Endodermal cell (in vitro differentiated cells): ENCODE results near the gene ADAMTS2. TPM values are rescaled to one million over a fixed set of nuclear protein-coding genes. Genes with fewer than 3 reads are reported as not detected.

Source experiments
- DNase-seq: peaks from one replicate; pipeline ENCODE4 v3.0.0-alpha.2; 2017
- H3K27ac ChIP-seq: 2 replicates; pipeline ENCODE4 v1.5.1; 2013; ENCODE audit warnings: mild to moderate bottlenecking, low read depth, low read length, moderate library complexity
- H3K27me3 ChIP-seq: 2 replicates; pipeline ENCODE4 v1.6.1; 2013; ENCODE audit warnings: mild to moderate bottlenecking, low read length, moderate library complexity; ENCODE audit not compliant: insufficient read depth, control insufficient read depth, poor library complexity, severe bottlenecking
- H3K36me3 ChIP-seq: 2 replicates; pipeline ENCODE4 v1.7.0; 2013; ENCODE audit warnings: mild to moderate bottlenecking, low read length, moderate library complexity; ENCODE audit not compliant: control insufficient read depth, insufficient read depth
- H3K4me1 ChIP-seq: one replicate; pipeline ENCODE4 v1.7.0; 2013; ENCODE audit warnings: low read length; ENCODE audit not compliant: control insufficient read depth, insufficient read depth
- H3K4me3 ChIP-seq: 2 replicates; pipeline ENCODE4 v1.5.1; 2013; ENCODE audit warnings: mild to moderate bottlenecking, low read length, moderate library complexity
- H3K9ac ChIP-seq: 2 replicates; pipeline ENCODE4 v1.6.1; 2013; ENCODE audit warnings: mild to moderate bottlenecking, low read length, moderate library complexity; ENCODE audit not compliant: poor library complexity, severe bottlenecking; ENCODE audit errors: extremely low read depth
- H3K9me3 ChIP-seq: 2 replicates; pipeline ENCODE4 v1.6.1; 2013; ENCODE audit warnings: mild to moderate bottlenecking, low read length, moderate library complexity; ENCODE audit not compliant: control insufficient read depth
- H3K27ac Mint-ChIP-seq: 2 replicates; pipeline ENCODE4 v1.8.0; 2020; ENCODE audit warnings: mixed read lengths
- H3K27me3 Mint-ChIP-seq: 2 replicates; pipeline ENCODE4 v1.8.0; 2021; ENCODE audit warnings: mild to moderate bottlenecking, mixed read lengths; ENCODE audit not compliant: insufficient read depth
- H3K36me3 Mint-ChIP-seq: 2 replicates; pipeline ENCODE4 v1.8.0; 2020; ENCODE audit warnings: low read depth, mixed read lengths
- H3K4me1 Mint-ChIP-seq: 2 replicates; pipeline ENCODE4 v1.8.0; 2020; ENCODE audit warnings: mixed read lengths
- H3K4me3 Mint-ChIP-seq: 2 replicates; pipeline ENCODE4 v1.8.0; 2020; ENCODE audit warnings: mild to moderate bottlenecking, moderate library complexity, mixed read lengths
- H3K9me3 Mint-ChIP-seq: 2 replicates; pipeline ENCODE4 v1.8.0; 2020; ENCODE audit warnings: mild to moderate bottlenecking, mixed read lengths
- CTCF ChIP-seq: fragments of 200-600 bp; sonication (generic); conservative IDR thresholded peaks from 2 replicates; pipeline ENCODE4 v1.5.0; 2021; ENCODE audit warnings: antibody characterized with exemption, mild to moderate bottlenecking
- WGBS, 2 experiments: methylation state at CpG; one replicate each; pipeline versions ENCODE4 v1.1.5 to v1.1.7; 2013; ENCODE audit warnings: missing lambda C conversion rate in 2 of 2, mixed read lengths in 1 of 2; ENCODE audit not compliant: insufficient coverage in 1 of 2, insufficient read length in 1 of 2; 5-methylcytosine and 5-hydroxymethylcytosine counted together
- total RNA-seq, 2 donors: library from RNA; stranded (reverse); fragmentation: NEBNext Ultra II Directional in 1 of 2; extraction: Animal tissue kit (Norgen Biotek cat#: 25700) in 1 of 2; gene quantifications; 2 replicates in 1 of 2; 3 replicates in 1 of 2; pipeline ENCODE4 v1.2.1, GENCODE V29; 2021

The ADAMTS2 gene
- total RNA-seq, 2 donors from 2014 or later: 1.2 to 2.6 TPM

GRCh38 chr5:179147991-179148702 lies 197.1 kb downstream of the ADAMTS2 start:
- no peaks in the 10 kb centered on the region for H3K36me3 ChIP-seq
- no peaks in the 10 kb centered on the region for H3K9me3 Mint-ChIP-seq
- no peak overlapping the region for H3K27ac ChIP-seq
- H3K9ac ChIP-seq: no peak overlapping the region
- H3K27ac Mint-ChIP-seq: no peak overlapping the region
- peak; percentile 16 for TF ChIP-seq CTCF
- H3K4me3 Mint-ChIP-seq: no peak overlapping the region
- no peaks in the 10 kb centered on the region for H3K4me1 Mint-ChIP-seq
- no peaks in the 10 kb centered on the region for H3K4me1 ChIP-seq
- no peaks in the 10 kb centered on the region for H3K9me3 ChIP-seq
- no peaks in the 10 kb centered on the region for H3K27me3 Mint-ChIP-seq
- H3K27me3 ChIP-seq: no peaks in the 10 kb centered on the region
- H3K4me3 ChIP-seq: no peak overlapping the region
- DNase-seq: no peak
- H3K36me3 Mint-ChIP-seq: no peaks in the 10 kb centered on the region
- WGBS, 2 experiments: 88 to 91% methylated on average over 17 to 25 of the region's 25 CpGs

GRCh38 chr5:179146277-179146676 lies 199.0 kb downstream of the ADAMTS2 start:
- no peaks in the 10 kb centered on the region for H3K36me3 Mint-ChIP-seq
- 90% methylated on average over 9 to 10 of the region's 10 CpGs for WGBS, 2 experiments
- no peak overlapping the region for H3K9ac ChIP-seq
- no peak overlapping the region for H3K27ac ChIP-seq
- no peak overlapping the region for H3K4me3 Mint-ChIP-seq
- H3K36me3 ChIP-seq: no peaks in the 10 kb centered on the region
- no peaks in the 10 kb centered on the region for H3K27me3 Mint-ChIP-seq
- DNase-seq: no peak
- H3K9me3 ChIP-seq: no peaks in the 10 kb centered on the region
- no peak overlapping the region for H3K27ac Mint-ChIP-seq
- H3K4me1 ChIP-seq: peaks cover 2% of the 10 kb centered on the region
- H3K27me3 ChIP-seq: no peaks in the 10 kb centered on the region
- H3K4me1 Mint-ChIP-seq: peaks cover 11% of the 10 kb centered on the region
- no peak for TF ChIP-seq CTCF
- no peak overlapping the region for H3K4me3 ChIP-seq
- H3K9me3 Mint-ChIP-seq: no peaks in the 10 kb centered on the region

- peaks cover 2% of the 10 kb centered on the region for H3K4me1 ChIP-seq
- WGBS, 2 experiments: 39 to 42% methylated on average over 5 to 6 of the region's 7 CpGs
- H3K27me3 ChIP-seq: no peaks in the 10 kb centered on the region
- H3K9me3 ChIP-seq: no peaks in the 10 kb centered on the region
- no peak overlapping the region for H3K27ac ChIP-seq
- peaks cover 11% of the 10 kb centered on the region for H3K4me1 Mint-ChIP-seq
- no peak overlapping the region for H3K4me3 Mint-ChIP-seq
- H3K9me3 Mint-ChIP-seq: no peaks in the 10 kb centered on the region
- no peak overlapping the region for H3K9ac ChIP-seq
- no peaks in the 10 kb centered on the region for H3K36me3 ChIP-seq
- H3K4me3 ChIP-seq: no peak overlapping the region
- peak; percentile 75 for TF ChIP-seq CTCF
- peak; percentile 77 for DNase-seq
- H3K36me3 Mint-ChIP-seq: no peaks in the 10 kb centered on the region
- H3K27ac Mint-ChIP-seq: no peak overlapping the region
- H3K27me3 Mint-ChIP-seq: no peaks in the 10 kb centered on the region
Measured at GRCh38 chr5:179143446-179143845, 201.8 kb downstream of the ADAMTS2 start.
